Measurements from ENCODE around the gene EML2. TPM values are rescaled to one million over a fixed set of nuclear protein-coding genes. Genes with fewer than 3 reads are reported as not detected.

Gene EML2
- total RNA-seq, 1 donor from 2014 or later: 144 TPM

GRCh38 chr19:45657520-45658167 is 18.4 kb upstream of the EML2 start:
- no peak overlapping the region for H3K4me3 ChIP-seq (ENCODE audit: low read depth, low read length)
- H3K27me3 ChIP-seq (ENCODE audit: control insufficient read depth, insufficient read depth, low read length): no peaks in the 10 kb centered on the region
- TF ChIP-seq, protein P1, sequence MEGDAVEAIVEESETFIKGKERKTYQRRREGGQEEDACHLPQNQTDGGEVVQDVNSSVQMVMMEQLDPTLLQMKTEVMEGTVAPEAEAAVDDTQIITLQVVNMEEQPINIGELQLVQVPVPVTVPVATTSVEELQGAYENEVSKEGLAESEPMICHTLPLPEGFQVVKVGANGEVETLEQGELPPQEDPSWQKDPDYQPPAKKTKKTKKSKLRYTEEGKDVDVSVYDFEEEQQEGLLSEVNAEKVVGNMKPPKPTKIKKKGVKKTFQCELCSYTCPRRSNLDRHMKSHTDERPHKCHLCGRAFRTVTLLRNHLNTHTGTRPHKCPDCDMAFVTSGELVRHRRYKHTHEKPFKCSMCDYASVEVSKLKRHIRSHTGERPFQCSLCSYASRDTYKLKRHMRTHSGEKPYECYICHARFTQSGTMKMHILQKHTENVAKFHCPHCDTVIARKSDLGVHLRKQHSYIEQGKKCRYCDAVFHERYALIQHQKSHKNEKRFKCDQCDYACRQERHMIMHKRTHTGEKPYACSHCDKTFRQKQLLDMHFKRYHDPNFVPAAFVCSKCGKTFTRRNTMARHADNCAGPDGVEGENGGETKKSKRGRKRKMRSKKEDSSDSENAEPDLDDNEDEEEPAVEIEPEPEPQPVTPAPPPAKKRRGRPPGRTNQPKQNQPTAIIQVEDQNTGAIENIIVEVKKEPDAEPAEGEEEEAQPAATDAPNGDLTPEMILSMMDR (IDR thresholded peaks at IDR 0.05; ENCODE audit: insufficient read depth, low read length, severe bottlenecking): no peak
- no peak for DNase-seq (ENCODE audit: low read depth)
- FAIRE-seq: no peak
- H3K36me3 ChIP-seq (ENCODE audit: control insufficient read depth, insufficient read depth, low read length): no peaks in the 10 kb centered on the region

DNA sequence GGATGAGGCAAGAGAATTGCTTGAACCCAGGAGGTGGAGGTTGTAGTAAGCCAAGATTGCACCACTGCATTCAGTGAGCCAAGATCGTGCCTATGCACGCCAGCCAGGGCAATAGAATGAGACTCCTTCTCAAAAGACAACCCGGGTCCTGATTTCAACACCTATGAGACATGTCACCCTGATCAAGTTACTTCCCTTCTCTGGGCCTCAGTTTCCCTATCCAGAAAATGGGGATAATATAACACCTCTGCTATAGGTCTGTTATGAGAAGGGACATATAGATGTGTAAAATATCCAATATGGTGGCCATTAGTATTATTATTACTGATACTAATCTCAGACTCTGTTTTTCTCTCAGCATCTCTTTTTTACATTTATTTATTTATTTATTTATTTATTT is 15.9 kb upstream of the EML2 start:
- FAIRE-seq (no peak), DNase-seq (ENCODE audit: low read depth) (no peak)
- H3K27me3 ChIP-seq (ENCODE audit: control insufficient read depth, insufficient read depth, low read length): no peaks in the 10 kb centered on the region
- H3K36me3 ChIP-seq (ENCODE audit: control insufficient read depth, insufficient read depth, low read length): no peaks in the 10 kb centered on the region
- TF ChIP-seq, protein P1 (IDR thresholded peaks at IDR 0.05; ENCODE audit: insufficient read depth, low read length, severe bottlenecking): no peak
- H3K4me3 ChIP-seq (ENCODE audit: low read depth, low read length): no peak overlapping the region

DNA sequence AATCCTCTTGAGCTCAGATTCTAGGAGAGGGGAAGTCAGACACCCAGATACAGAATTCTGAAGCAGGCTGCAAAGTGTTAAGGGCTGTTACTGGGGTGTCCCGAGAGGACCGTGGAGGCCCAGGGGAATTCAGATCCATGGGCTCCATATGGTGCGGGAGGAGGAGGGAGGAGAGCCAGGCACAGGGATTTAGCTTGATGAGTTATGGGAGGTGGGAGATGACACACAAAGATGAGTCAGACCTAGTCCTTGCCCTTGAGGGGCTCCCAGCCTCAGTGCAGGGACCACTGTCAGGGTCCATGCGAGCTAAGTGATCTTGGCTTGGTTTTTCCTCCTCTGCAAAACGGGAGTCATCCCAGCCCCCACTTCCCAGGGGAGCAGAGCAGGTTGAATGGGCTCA is 14.4 kb upstream of the EML2 start:
- TF ChIP-seq, protein P1 (IDR thresholded peaks at IDR 0.05; ENCODE audit: insufficient read depth, low read length, severe bottlenecking): no peak
- FAIRE-seq: no peak
- H3K36me3 ChIP-seq (ENCODE audit: control insufficient read depth, insufficient read depth, low read length): no peaks in the 10 kb centered on the region

DNA sequence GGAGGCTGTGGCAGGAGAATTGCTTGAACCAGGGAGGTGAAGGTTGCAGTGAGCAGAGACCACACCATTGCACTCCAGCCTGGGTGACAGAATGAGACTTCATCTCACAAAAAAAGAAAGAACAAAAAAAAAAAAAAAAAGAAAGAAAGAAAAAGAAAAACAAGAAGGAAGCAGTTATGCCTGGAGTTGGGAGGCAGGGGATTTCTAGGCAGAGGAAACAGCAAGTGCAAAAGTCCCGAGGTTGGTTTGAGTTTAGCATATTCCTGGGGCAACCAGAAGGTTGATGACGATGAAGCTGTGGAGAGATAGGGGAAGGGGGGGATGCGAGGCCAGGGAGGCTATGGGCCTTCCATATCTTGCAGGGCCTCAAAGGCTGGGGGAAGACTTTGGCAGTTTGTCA is 11.5 kb upstream of the EML2 start:
- FAIRE-seq: no peak
- H3K27me3 ChIP-seq (ENCODE audit: control insufficient read depth, insufficient read depth, low read length): no peaks in the 10 kb centered on the region
- TF ChIP-seq, protein P1 (IDR thresholded peaks at IDR 0.05; ENCODE audit: insufficient read depth, low read length, severe bottlenecking): no peak
- no peak overlapping the region for H3K4me3 ChIP-seq (ENCODE audit: low read depth, low read length)
- no peak for DNase-seq (ENCODE audit: low read depth)
- no peaks in the 10 kb centered on the region for H3K36me3 ChIP-seq (ENCODE audit: control insufficient read depth, insufficient read depth, low read length)

More for the DNA sequence above, 14.4 kb upstream of the EML2 start:
- Histone ChIP-seq H3K27me3 (ENCODE audit: control insufficient read depth, insufficient read depth, low read length) (no peaks in the 10 kb centered on the region), H3K4me3 (ENCODE audit: low read depth, low read length) (no peak overlapping the region)
- DNase-seq (ENCODE audit: low read depth): no peak

- no peaks in the 10 kb centered on the region for H3K27me3 ChIP-seq (ENCODE audit: control insufficient read depth, insufficient read depth, low read length)
- H3K36me3 ChIP-seq (ENCODE audit: control insufficient read depth, insufficient read depth, low read length): no peaks in the 10 kb centered on the region
- DNase-seq (ENCODE audit: low read depth) (no peak), FAIRE-seq (no peak)
- H3K4me3 ChIP-seq (ENCODE audit: low read depth, low read length): no peak overlapping the region
- TF ChIP-seq, protein P1 (IDR thresholded peaks at IDR 0.05; ENCODE audit: insufficient read depth, low read length, severe bottlenecking): no peak
Observed at GRCh38 chr19:45646345-45646698, 7.1 kb upstream of the EML2 start.
